Gastrocnemius medialis (tissue), 4 donors: ENCODE measurements around the gene MYO7A. TPM values are rescaled to one million over a fixed set of nuclear protein-coding genes. Genes with fewer than 3 reads are reported as not detected.

Experiments
- ATAC-seq, 2 donors: fragments of 150-250 bp; one replicate each; pipeline ENCODE4 v1.9.1; 2016
- DNase-seq, 2 donors: peaks; one replicate each; pipeline ENCODE4 v3.0.0-alpha.2; 2019
- H3K27ac ChIP-seq, 4 donors: fragments of 200-600 bp; sonication (generic); 1 replicate in 1 of 4; 2 replicates in 3 of 4; pipeline ENCODE4 v1.5.1; 2016 to 2018; ENCODE audit warnings: mild to moderate bottlenecking in 2 of 4, moderate library complexity in 1 of 4
- H3K27me3 ChIP-seq, 3 donors: fragments of 200-600 bp; sonication (generic) in 2 of 3; 1 replicate in 1 of 3; 2 replicates in 2 of 3; pipeline versions ENCODE4 v1.5.1 to v1.6.0; 2016 to 2019; ENCODE audit warnings: mild to moderate bottlenecking in 1 of 3, moderate library complexity in 1 of 3
- H3K36me3 ChIP-seq, 2 donors: fragments of 200-600 bp; sonication (generic) in 1 of 2; one replicate each; pipeline ENCODE4 v1.5.1; 2017 to 2018
- H3K4me1 ChIP-seq, 2 donors: fragments of 200-600 bp; sonication (generic) in 1 of 2; one replicate each; pipeline ENCODE4 v1.5.1; 2016 to 2017; ENCODE audit warnings: mild to moderate bottlenecking in 2 of 2
- H3K4me3 ChIP-seq, 4 donors: fragments of 200-600 bp; sonication (generic) in 3 of 4; 1 replicate in 1 of 4; 2 replicates in 3 of 4; pipeline ENCODE4 v1.5.1; 2016 to 2019; ENCODE audit warnings: mild to moderate bottlenecking in 2 of 4
- H3K9me3 ChIP-seq, 3 donors: fragments of 200-600 bp; sonication (generic) in 2 of 3; 1 replicate in 1 of 3; 2 replicates in 2 of 3; pipeline ENCODE4 v1.5.1; 2016 to 2019
- CTCF ChIP-seq, 5 experiments: fragments of 450-650 bp in 3 of 5; fragments of 200-600 bp in 2 of 5; sonication (generic) in 2 of 5; IDR thresholded peaks in 4 of 5; conservative IDR thresholded peaks in 1 of 5; 1 replicate in 4 of 5; 2 replicates in 1 of 5; pipeline ENCODE4 v1.5.1; 2016 to 2019; ENCODE audit warnings: antibody characterized with exemption in 5 of 5, mild to moderate bottlenecking in 3 of 5, moderate library complexity in 3 of 5
- POLR2A ChIP-seq, 2 donors: fragments of 450-650 bp; IDR thresholded peaks; one replicate each; pipeline ENCODE4 v1.6.1; 2017; ENCODE audit warnings: antibody characterized with exemption in 2 of 2, mild to moderate bottlenecking in 2 of 2, moderate library complexity in 2 of 2
- in situ Hi-C, 4 donors: fragments of 200-750 bp; cut with MboI; loops; one replicate each; pipeline versions ENCODE4 v1.15.0 to v1.8.0; 2017; ENCODE audit warnings: low sequenced_read_pairs in 4 of 4
- intact Hi-C: fragments of 100-400 bp; cut with DNase I; formaldehyde crosslinking; loops from one replicate; pipeline ENCODE4 v1.15.1; 2023; ENCODE audit warnings: low total_unique reads
- total RNA-seq, 4 donors: library from RNA; depleted of rRNA; stranded (reverse); fragments of >200 nt; gene quantifications; one replicate each; pipeline versions ENCODE4 v1.1.0 to v1.2.3, GENCODE V29; 2016

The MYO7A gene
- total RNA-seq, 4 donors from 2014 or later = 1.6 to 3.5 (median 2.1) TPM

GRCh38 chr11:77148963-77149715, 21.1 kb downstream of the MYO7A start:
- DNase-seq (no peak), ATAC-seq (no peak)
- intact Hi-C loops = no loop called here
- Histone ChIP-seq H3K36me3 (no peaks in the 10 kb centered on the region), H3K27me3 (no peaks in the 10 kb centered on the region), H3K4me3 (no peak overlapping the region), H3K9me3 (no peaks in the 10 kb centered on the region), H3K4me1 (peaks cover under 1 to 3% of the 10 kb centered on the region in 2 donors), H3K27ac (no peak overlapping the region)
- TF ChIP-seq POLR2A (IDR thresholded peaks at IDR 0.05) (no peak), CTCF (IDR thresholded peaks at IDR 0.05 in 4 of 5, conservative IDR thresholded peaks at IDR 0.05 in 1 of 5) (no peak)
- in situ Hi-C loops = no loop called here

- in situ Hi-C loops = no loop called here
- Histone ChIP-seq H3K9me3 (no peaks in the 10 kb centered on the region), H3K4me3 (no peak overlapping the region), H3K27me3 (no peaks in the 10 kb centered on the region), H3K4me1 (peaks cover 6 to 9% of the 10 kb centered on the region in 2 donors), H3K36me3 (no peaks in the 10 kb centered on the region), H3K27ac (no peak overlapping the region)
- intact Hi-C loops = no loop called here
- TF ChIP-seq POLR2A (IDR thresholded peaks at IDR 0.05) (no peak), CTCF (IDR thresholded peaks at IDR 0.05 in 4 of 5, conservative IDR thresholded peaks at IDR 0.05 in 1 of 5) (no peak)
- no peak for DNase-seq
- no peak for ATAC-seq
These were observed 21.8 kb downstream of the MYO7A start for GRCh38 chr11:77149716-77150392.

GRCh38 chr11:77150836-77151235, 22.8 kb downstream of the MYO7A start:
- no peak for TF ChIP-seq POLR2A (IDR thresholded peaks at IDR 0.05)
- no peak for TF ChIP-seq CTCF (IDR thresholded peaks at IDR 0.05 in 4 of 5, conservative IDR thresholded peaks at IDR 0.05 in 1 of 5)
- intact Hi-C loops = no loop called here
- DNase-seq (no peak), ATAC-seq (no peak)
- in situ Hi-C loops = no loop called here
- no peaks in the 10 kb centered on the region for H3K36me3 ChIP-seq
- H3K4me3 ChIP-seq = no peak overlapping the region
- H3K4me1 ChIP-seq = peaks cover 6 to 9% of the 10 kb centered on the region in 2 donors
- H3K27ac ChIP-seq = no peak overlapping the region
- H3K9me3 ChIP-seq = no peaks in the 10 kb centered on the region
- no peaks in the 10 kb centered on the region for H3K27me3 ChIP-seq

GRCh38 chr11:77151804-77152509, 23.9 kb downstream of the MYO7A start:
- no peak overlapping the region for H3K4me3 ChIP-seq
- H3K9me3 ChIP-seq = no peaks in the 10 kb centered on the region
- ATAC-seq (no peak), DNase-seq (no peak)
- intact Hi-C loops (no loop called here), in situ Hi-C loops (no loop called here)
- H3K36me3 ChIP-seq = no peaks in the 10 kb centered on the region
- H3K4me1 ChIP-seq = peaks cover 6 to 9% of the 10 kb centered on the region in 2 donors
- no peak overlapping the region for H3K27ac ChIP-seq
- TF ChIP-seq POLR2A (IDR thresholded peaks at IDR 0.05) (no peak), CTCF (IDR thresholded peaks at IDR 0.05 in 4 of 5, conservative IDR thresholded peaks at IDR 0.05 in 1 of 5) (no peak)
- no peaks in the 10 kb centered on the region for H3K27me3 ChIP-seq
